OCI-M1 (cell line): Measurements from ENCODE around the gene AREG.

ENCODE experiments used
- DNase-seq: peaks from one replicate; lab custom pipeline; 2025; lab: John Stamatoyannopoulos, UW

AREG gene

GRCh38 chr4:74433043-74433442 is 11.9 kb upstream of the AREG start:
- DNase-seq: no peak

- DNase-seq: peak; percentile 93
These were observed 11.3 kb upstream of the AREG start for GRCh38 chr4:74433541-74434172.

- DNase-seq: no peak
These were observed 9.6 kb upstream of the AREG start for GRCh38 chr4:74435296-74435695.

- DNase-seq: peak; percentile 30
These were observed 7.1 kb upstream of the AREG start for GRCh38 chr4:74437866-74438265.

- no peak for DNase-seq
These were observed 6.3 kb upstream of the AREG start for GRCh38 chr4:74438661-74439060.

- DNase-seq: no peak
These were observed 5.0 kb upstream of the AREG start for GRCh38 chr4:74439952-74440351.

- peak; percentile 68 for DNase-seq
These were observed 4.6 kb upstream of the AREG start for GRCh38 chr4:74440356-74440755.

- DNase-seq: no peak
These were observed 3.2 kb upstream of the AREG start for GRCh38 chr4:74441744-74442143.

- DNase-seq: no peak
These were observed 1.4 kb downstream of the AREG start for GRCh38 chr4:74446193-74446868.

GRCh38 chr4:74446896-74447295 is 2.0 kb downstream of the AREG start:
- no peak for DNase-seq

GRCh38 chr4:74447636-74448233 is 2.8 kb downstream of the AREG start:
- DNase-seq: no peak

GRCh38 chr4:74449571-74450297 is 4.8 kb downstream of the AREG start:
- no peak for DNase-seq

- no peak for DNase-seq
These were observed 5.4 kb downstream of the AREG start for GRCh38 chr4:74450298-74450683.

- DNase-seq: peak; percentile 88
These were observed 6.3 kb downstream of the AREG start for GRCh38 chr4:74451214-74451661.

GRCh38 chr4:74453037-74453635 is 8.2 kb downstream of the AREG start:
- DNase-seq: peak; percentile 93

- no peak for DNase-seq
These were observed 9.2 kb downstream of the AREG start for GRCh38 chr4:74453829-74454742.

GRCh38 chr4:74455361-74456055 is 10.6 kb downstream of the AREG start:
- DNase-seq: no peak

- DNase-seq: no peak
These were observed 11.3 kb downstream of the AREG start for GRCh38 chr4:74456056-74456744.

- no peak for DNase-seq
These were observed 12.0 kb downstream of the AREG start for GRCh38 chr4:74456849-74457395.

GRCh38 chr4:74460833-74461232 is 15.9 kb downstream of the AREG start:
- DNase-seq: no peak
